HEK293 (cell line): Measurements from ENCODE around the gene ACTN4.
A peak's percentile ranks its signal among the peaks of the same experiment; 100 is the strongest.

Experiments used
- CTCF ChIA-PET: fragments of 350-600 bp; formaldehyde crosslinking; extraction: SDS; loops from one replicate; lab custom pipeline; 2021; ENCODE audit warnings: antibody characterized with exemption; lab: Yijun Ruan, JAX
- POLR2A ChIA-PET: fragments of 300-600 bp; formaldehyde crosslinking; extraction: SDS; loops from one replicate; lab custom pipeline; 2020; ENCODE audit warnings: antibody characterized with exemption, inconsistent platforms; lab: Yijun Ruan, JAX
- H3K27ac ChIP-seq: fragments of 200-500 bp; sonication (Bioruptor generic); 2 replicates; pipeline ENCODE4 v1.5.1; 2014; ENCODE audit warnings: low read depth, low read length, control low read depth, inconsistent platforms; ENCODE audit errors: extremely low read depth
- H3K36me3 ChIP-seq, 2 experiments: fragments of 200-500 bp in 1 of 2; sonication (Bioruptor generic) in 1 of 2; 1 replicate in 1 of 2; 2 replicates in 1 of 2; pipeline ENCODE4 v1.5.1; 2014 to 2017; ENCODE audit warnings: inconsistent platforms in 2 of 2, low read length in 2 of 2; ENCODE audit not compliant: control insufficient read depth in 2 of 2, insufficient read depth in 1 of 2
- H3K4me1 ChIP-seq: fragments of 200-500 bp; sonication (Bioruptor generic); 2 replicates; pipeline ENCODE4 v1.5.1; 2014; ENCODE audit warnings: mild to moderate bottlenecking, low read length, inconsistent platforms; ENCODE audit not compliant: control insufficient read depth, insufficient read depth
- H3K4me3 ChIP-seq: 2 replicates; pipeline ENCODE4 v1.5.1; 2011; ENCODE audit warnings: low read depth, mild to moderate bottlenecking, control low read depth, low read length, moderate library complexity
- H3K9me3 ChIP-seq: fragments of 200-500 bp; sonication (Bioruptor generic); 2 replicates; pipeline ENCODE4 v1.5.1; 2014; ENCODE audit warnings: low read depth, low read length, inconsistent platforms; ENCODE audit not compliant: control insufficient read depth, insufficient read depth
- GLI2 ChIP-seq: fragments of 450-650 bp; formaldehyde crosslinking; IDR thresholded peaks from 2 replicates; pipeline ENCODE4; 2017; ENCODE audit warnings: missing biosample characterization, missing genetic modification characterization, low read depth, borderline replicate concordance
- GLI4 ChIP-seq: fragments of 450-650 bp; formaldehyde crosslinking; IDR thresholded peaks from 2 replicates; pipeline ENCODE4 v1.5.1; 2016; ENCODE audit warnings: missing biosample characterization, missing genetic modification characterization
- SCRT1 ChIP-seq: fragments of 450-650 bp; formaldehyde crosslinking; IDR thresholded peaks from 2 replicates; pipeline ENCODE4 v1.5.1; 2016; ENCODE audit warnings: missing biosample characterization, missing genetic modification characterization, borderline replicate concordance
- SCRT2 ChIP-seq: fragments of 450-650 bp; formaldehyde crosslinking; IDR thresholded peaks from 2 replicates; pipeline ENCODE4 v1.5.1; 2016; ENCODE audit warnings: missing biosample characterization, missing genetic modification characterization
- SETDB1 ChIP-seq: IDR thresholded peaks from one replicate; pipeline ENCODE4 v1.6.1; 2017; ENCODE audit warnings: mild to moderate bottlenecking, low read length, moderate library complexity, mixed read lengths; ENCODE audit not compliant: insufficient read length
- ZNF138 ChIP-seq: fragments of 450-650 bp; formaldehyde crosslinking; IDR thresholded peaks from 2 replicates; pipeline ENCODE4 v1.5.1; 2016; ENCODE audit warnings: missing biosample characterization, missing genetic modification characterization, borderline replicate concordance
- ZNF175 ChIP-seq: fragments of 450-650 bp; formaldehyde crosslinking; IDR thresholded peaks from 2 replicates; pipeline ENCODE4 v1.5.1; 2016; ENCODE audit warnings: missing biosample characterization, missing genetic modification characterization
- ZNF19 ChIP-seq: fragments of 450-650 bp; formaldehyde crosslinking; IDR thresholded peaks from 2 replicates; pipeline ENCODE4; 2016; ENCODE audit warnings: missing biosample characterization, missing genetic modification characterization, low read depth
- ZNF292 ChIP-seq: fragments of 450-650 bp; formaldehyde crosslinking; IDR thresholded peaks from 2 replicates; pipeline ENCODE4 v1.5.1; 2016; ENCODE audit warnings: low read depth, missing biosample characterization, missing genetic modification characterization, borderline replicate concordance
- ZNF302 ChIP-seq: fragments of 450-650 bp; formaldehyde crosslinking; IDR thresholded peaks from 2 replicates; pipeline ENCODE4 v1.5.1; 2016; ENCODE audit warnings: missing biosample characterization, missing genetic modification characterization, low read depth
- ZNF530 ChIP-seq: fragments of 450-650 bp; formaldehyde crosslinking; IDR thresholded peaks from 2 replicates; pipeline ENCODE4 v1.5.1; 2016; ENCODE audit warnings: low read depth, missing biosample characterization, missing genetic modification characterization
- ZNF629 ChIP-seq: fragments of 450-650 bp; formaldehyde crosslinking; IDR thresholded peaks from 2 replicates; pipeline ENCODE4 v1.5.1; 2017; ENCODE audit warnings: missing biosample characterization, missing genetic modification characterization
- ZNF830 ChIP-seq: fragments of 450-650 bp; IDR thresholded peaks from 2 replicates; pipeline ENCODE4 v1.5.0; 2018; ENCODE audit warnings: missing biosample characterization, missing genetic modification characterization, low read depth, mild to moderate bottlenecking, moderate library complexity
- ZSCAN23 ChIP-seq: fragments of 450-650 bp; formaldehyde crosslinking; IDR thresholded peaks from 2 replicates; pipeline ENCODE4 v1.5.1; 2016; ENCODE audit warnings: missing biosample characterization, missing genetic modification characterization
- TF ChIP-seq, protein P1 (sequence below): fragments of 450-650 bp; formaldehyde crosslinking; IDR thresholded peaks from 2 replicates; pipeline ENCODE4 v1.5.1; 2017; ENCODE audit warnings: missing biosample characterization, missing genetic modification characterization
- TF ChIP-seq, protein P2 (sequence below): fragments of 450-650 bp; IDR thresholded peaks from 2 replicates; pipeline ENCODE4 v1.5.1; 2018; ENCODE audit warnings: missing biosample characterization, missing genetic modification characterization
- TF ChIP-seq, protein P3 (sequence below): fragments of 450-650 bp; formaldehyde crosslinking; IDR thresholded peaks from 2 replicates; pipeline ENCODE4 v1.5.1; 2016; ENCODE audit warnings: missing biosample characterization, missing genetic modification characterization
- TF ChIP-seq, protein P4 (sequence below): fragments of 450-650 bp; formaldehyde crosslinking; IDR thresholded peaks from 2 replicates; pipeline ENCODE4 v1.5.1; 2016; ENCODE audit warnings: missing biosample characterization, missing genetic modification characterization
- TF ChIP-seq, protein P5 (sequence below): fragments of 450-650 bp; formaldehyde crosslinking; IDR thresholded peaks from 2 replicates; pipeline ENCODE4 v1.5.1; 2016; ENCODE audit warnings: missing biosample characterization, missing genetic modification characterization

Gene ACTN4

DNA sequence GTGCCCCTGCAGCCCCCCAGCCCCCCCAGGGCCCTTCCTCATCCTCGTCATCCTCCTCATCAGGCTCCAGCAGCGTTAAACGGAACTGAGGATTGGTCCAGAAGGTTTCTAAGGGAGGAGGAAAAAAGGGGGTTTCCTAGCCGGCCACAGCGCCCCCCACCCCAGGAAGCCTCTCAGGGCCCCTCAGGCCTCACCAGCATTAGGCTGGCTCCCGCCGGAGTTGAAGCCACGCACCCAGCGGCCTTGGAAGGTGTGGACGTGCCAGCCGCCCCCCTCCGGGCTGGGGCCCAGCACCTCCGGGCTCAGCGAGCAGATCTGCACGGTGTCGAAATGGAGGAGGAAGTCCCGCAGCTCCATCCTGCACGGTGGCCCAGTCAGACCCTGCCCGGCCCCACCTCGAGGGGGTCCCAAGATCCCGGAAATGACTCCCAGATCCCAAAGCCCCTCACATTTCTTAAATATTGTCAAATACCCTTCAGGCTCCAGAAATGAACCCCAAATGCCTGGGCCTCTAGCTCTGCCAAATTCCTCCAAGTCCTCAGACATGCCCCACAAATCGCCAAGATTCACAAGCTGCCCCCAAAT is 89.9 kb downstream of the ACTN4 start:
- Histone ChIP-seq H3K36me3 (peaks cover 0 to 1% of the 10 kb centered on the region in 2 experiments; a peak in 1 of 3 replicates), H3K27ac (no peak overlapping the region), H3K4me3 (no peak overlapping the region), H3K4me1 (peaks cover 5% of the 10 kb centered on the region), H3K9me3 (no peaks in the 10 kb centered on the region)
- ChIA-PET POLR2A (interaction anchor here (0.6 to 1.3 kb wide), 4 partner anchors 93 to 115 kb away, joined by 3 read pairs; no protein-coding TSS in a partner anchor), CTCF (interaction anchor here (0.6 to 0.8 kb wide), 3 partner anchors 101 to 150 kb away, joined by 3 to 7 read pairs (median 3); no protein-coding TSS in a partner anchor)
- no peak for TF ChIP-seq ZNF138 (tag by site-specific recombination)
- no peak for TF ChIP-seq ZNF530
- TF ChIP-seq, protein P1, sequence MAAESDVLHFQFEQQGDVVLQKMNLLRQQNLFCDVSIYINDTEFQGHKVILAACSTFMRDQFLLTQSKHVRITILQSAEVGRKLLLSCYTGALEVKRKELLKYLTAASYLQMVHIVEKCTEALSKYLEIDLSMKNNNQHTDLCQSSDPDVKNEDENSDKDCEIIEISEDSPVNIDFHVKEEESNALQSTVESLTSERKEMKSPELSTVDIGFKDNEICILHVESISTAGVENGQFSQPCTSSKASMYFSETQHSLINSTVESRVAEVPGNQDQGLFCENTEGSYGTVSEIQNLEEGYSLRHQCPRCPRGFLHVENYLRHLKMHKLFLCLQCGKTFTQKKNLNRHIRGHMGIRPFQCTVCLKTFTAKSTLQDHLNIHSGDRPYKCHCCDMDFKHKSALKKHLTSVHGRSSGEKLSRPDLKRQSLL (tag by site-specific recombination), result no peak
- TF ChIP-seq, protein P2, sequence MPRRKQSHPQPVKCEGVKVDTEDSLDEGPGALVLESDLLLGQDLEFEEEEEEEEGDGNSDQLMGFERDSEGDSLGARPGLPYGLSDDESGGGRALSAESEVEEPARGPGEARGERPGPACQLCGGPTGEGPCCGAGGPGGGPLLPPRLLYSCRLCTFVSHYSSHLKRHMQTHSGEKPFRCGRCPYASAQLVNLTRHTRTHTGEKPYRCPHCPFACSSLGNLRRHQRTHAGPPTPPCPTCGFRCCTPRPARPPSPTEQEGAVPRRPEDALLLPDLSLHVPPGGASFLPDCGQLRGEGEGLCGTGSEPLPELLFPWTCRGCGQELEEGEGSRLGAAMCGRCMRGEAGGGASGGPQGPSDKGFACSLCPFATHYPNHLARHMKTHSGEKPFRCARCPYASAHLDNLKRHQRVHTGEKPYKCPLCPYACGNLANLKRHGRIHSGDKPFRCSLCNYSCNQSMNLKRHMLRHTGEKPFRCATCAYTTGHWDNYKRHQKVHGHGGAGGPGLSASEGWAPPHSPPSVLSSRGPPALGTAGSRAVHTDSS (tag by site-specific recombination), result peak; percentile 77
- TF ChIP-seq, protein P3, sequence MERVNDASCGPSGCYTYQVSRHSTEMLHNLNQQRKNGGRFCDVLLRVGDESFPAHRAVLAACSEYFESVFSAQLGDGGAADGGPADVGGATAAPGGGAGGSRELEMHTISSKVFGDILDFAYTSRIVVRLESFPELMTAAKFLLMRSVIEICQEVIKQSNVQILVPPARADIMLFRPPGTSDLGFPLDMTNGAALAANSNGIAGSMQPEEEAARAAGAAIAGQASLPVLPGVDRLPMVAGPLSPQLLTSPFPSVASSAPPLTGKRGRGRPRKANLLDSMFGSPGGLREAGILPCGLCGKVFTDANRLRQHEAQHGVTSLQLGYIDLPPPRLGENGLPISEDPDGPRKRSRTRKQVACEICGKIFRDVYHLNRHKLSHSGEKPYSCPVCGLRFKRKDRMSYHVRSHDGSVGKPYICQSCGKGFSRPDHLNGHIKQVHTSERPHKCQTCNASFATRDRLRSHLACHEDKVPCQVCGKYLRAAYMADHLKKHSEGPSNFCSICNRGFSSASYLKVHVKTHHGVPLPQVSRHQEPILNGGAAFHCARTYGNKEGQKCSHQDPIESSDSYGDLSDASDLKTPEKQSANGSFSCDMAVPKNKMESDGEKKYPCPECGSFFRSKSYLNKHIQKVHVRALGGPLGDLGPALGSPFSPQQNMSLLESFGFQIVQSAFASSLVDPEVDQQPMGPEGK (tag by site-specific recombination), result no peak
- TF ChIP-seq, protein P4, sequence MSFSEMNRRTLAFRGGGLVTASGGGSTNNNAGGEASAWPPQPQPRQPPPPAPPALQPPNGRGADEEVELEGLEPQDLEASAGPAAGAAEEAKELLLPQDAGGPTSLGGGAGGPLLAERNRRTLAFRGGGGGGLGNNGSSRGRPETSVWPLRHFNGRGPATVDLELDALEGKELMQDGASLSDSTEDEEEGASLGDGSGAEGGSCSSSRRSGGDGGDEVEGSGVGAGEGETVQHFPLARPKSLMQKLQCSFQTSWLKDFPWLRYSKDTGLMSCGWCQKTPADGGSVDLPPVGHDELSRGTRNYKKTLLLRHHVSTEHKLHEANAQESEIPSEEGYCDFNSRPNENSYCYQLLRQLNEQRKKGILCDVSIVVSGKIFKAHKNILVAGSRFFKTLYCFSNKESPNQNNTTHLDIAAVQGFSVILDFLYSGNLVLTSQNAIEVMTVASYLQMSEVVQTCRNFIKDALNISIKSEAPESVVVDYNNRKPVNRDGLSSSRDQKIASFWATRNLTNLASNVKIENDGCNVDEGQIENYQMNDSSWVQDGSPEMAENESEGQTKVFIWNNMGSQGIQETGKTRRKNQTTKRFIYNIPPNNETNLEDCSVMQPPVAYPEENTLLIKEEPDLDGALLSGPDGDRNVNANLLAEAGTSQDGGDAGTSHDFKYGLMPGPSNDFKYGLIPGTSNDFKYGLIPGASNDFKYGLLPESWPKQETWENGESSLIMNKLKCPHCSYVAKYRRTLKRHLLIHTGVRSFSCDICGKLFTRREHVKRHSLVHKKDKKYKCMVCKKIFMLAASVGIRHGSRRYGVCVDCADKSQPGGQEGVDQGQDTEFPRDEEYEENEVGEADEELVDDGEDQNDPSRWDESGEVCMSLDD (tag by site-specific recombination), result 0 out of 2 replicates have a peak, but pooled peaks have one; percentile 12

DNA sequence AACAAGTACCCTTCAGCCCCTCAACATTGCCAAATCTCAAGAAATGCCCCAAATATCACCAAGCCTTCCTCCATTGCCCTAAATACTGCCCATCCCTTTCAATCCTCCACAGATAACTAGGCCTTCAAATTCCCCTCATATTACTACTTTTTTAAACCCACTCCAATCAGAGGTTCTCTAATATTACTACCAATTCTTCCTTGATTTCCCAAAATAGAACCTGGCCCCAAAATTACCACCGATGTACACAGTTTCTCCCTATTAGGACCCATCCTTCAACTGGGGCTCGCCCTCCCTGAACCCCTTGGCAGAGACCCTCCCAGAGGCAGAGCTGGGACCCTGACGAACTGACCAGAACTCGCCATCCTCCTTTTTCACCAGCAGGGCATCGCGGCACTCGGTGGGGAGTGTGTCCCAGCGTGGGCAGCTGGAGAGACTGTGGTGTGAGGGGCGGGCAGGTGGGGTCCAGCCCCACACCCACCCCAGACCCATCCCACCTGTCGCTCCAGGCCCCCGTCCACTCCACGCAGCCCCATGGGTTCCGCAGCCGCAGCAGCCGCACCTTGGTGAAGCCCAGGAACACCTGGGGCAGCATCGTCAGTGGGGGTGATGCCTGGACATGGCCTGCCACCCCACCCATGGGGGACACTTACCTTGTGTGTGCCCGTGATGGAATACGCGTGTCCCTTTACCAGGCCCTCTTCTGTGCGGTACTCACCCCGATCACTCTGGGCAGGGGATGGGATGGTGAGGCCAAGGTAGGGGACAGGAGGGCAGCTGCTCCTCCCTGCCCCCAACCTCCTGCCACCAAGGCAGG is 90.7 kb downstream of the ACTN4 start:
- H3K4me1 ChIP-seq, result peaks cover 5% of the 10 kb centered on the region
- no peaks in the 10 kb centered on the region; a peak in 1 of 3 replicates for H3K36me3 ChIP-seq
- POLR2A ChIA-PET, result interaction anchor here (0.6 to 0.9 kb wide), 2 partner anchors 94 to 111 kb away, joined by 3 read pairs; no protein-coding TSS in a partner anchor
- H3K27ac ChIP-seq, result no peak overlapping the region
- H3K9me3 ChIP-seq, result no peaks in the 10 kb centered on the region
- H3K4me3 ChIP-seq, result no peak overlapping the region
- CTCF ChIA-PET, result interaction anchor here (0.6 to 1.2 kb wide), 6 partner anchors 23 to 150 kb away, joined by 3 to 7 read pairs (median 3); no protein-coding TSS in a partner anchor
- TF ChIP-seq, protein P5, sequence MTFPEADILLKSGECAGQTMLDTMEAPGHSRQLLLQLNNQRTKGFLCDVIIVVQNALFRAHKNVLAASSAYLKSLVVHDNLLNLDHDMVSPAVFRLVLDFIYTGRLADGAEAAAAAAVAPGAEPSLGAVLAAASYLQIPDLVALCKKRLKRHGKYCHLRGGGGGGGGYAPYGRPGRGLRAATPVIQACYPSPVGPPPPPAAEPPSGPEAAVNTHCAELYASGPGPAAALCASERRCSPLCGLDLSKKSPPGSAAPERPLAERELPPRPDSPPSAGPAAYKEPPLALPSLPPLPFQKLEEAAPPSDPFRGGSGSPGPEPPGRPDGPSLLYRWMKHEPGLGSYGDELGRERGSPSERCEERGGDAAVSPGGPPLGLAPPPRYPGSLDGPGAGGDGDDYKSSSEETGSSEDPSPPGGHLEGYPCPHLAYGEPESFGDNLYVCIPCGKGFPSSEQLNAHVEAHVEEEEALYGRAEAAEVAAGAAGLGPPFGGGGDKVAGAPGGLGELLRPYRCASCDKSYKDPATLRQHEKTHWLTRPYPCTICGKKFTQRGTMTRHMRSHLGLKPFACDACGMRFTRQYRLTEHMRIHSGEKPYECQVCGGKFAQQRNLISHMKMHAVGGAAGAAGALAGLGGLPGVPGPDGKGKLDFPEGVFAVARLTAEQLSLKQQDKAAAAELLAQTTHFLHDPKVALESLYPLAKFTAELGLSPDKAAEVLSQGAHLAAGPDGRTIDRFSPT (tag by site-specific recombination), result peak; percentile 54; the same call in 1 of the 2 replicates
- TF ChIP-seq SCRT1 (peak; percentile 93), SCRT2 (tag by site-specific recombination) (peak; percentile 99), ZNF302 (tag by site-specific recombination) (no peak), ZNF292 (tag by site-specific recombination) (no peak), ZNF19 (no peak), ZNF830 (tag by site-specific recombination) (no peak), SETDB1 (no peak), ZNF629 (no peak), ZSCAN23 (no peak), GLI2 (no peak), GLI4 (no peak), ZNF175 (tag by site-specific recombination) (no peak)
